HG03439 (cell line): ENCODE data around the gene UBE2J2.

ENCODE experiments used
- ATAC-seq: cut with Tn5 transposase; IDR thresholded peaks from one replicate; pipeline ENCODE4 v1.9.1; 2021; ENCODE audit warnings: mild to moderate bottlenecking, moderate library complexity; ENCODE audit not compliant: unreplicated experiment

The UBE2J2 gene

DNA sequence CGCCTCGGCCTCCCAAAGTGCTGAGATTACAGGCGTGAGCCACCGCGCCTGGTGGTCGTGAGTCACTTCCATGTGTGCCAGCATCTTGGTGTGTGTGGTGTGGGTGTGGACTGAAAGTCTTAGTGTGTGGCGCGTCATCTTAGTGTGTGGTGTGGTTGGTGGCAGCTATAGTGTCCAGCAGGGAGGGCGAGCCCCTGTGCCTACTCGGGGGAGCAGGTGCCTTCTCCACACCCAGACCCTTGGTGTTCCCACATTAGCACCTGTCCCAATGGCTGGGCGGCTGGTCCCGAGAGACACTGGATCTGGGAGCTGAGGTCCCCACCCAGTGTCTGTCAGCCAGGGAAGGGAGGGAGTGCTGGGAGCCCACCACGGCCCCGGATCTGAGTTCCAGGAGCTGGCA, 9.3 kb upstream of the UBE2J2 start:
- ATAC-seq: no peak

DNA sequence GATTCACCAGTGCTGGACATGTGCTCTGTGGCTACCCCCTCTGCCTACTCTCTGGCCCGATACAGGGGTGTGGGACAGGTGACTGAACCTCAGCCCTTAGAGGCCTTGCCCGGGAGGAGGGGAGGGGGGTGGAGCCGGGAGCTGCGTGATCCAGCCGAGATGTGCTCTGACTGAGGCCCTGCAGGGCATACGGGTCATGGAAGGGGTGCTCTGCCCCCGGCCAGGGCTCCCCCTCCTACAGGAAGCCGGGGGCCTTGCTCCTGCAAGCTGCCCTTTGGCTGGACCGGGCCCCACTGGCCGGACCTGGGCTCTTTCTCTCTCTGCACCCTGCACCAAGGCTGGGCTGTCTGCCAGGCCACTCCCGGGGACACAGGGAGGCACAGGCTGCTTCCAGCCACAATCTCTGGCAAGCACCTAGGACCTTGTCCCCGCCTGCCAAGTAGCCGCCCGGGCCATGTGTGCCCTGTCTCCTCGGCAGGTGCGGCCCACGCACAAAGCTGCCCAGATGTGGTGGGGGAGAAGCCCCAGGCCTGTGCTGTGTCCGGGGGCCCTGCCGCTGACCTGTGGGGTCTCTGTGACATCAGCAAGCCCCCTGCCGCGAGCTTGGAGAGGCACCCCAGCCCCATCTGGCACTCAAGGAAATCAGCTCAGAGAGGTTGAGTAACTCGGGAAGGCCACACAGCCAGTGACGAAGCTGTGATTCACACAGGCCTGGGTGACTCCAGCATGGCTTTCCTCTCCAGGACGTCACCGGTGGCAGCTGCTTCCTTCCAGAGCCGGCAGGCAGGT, 8.1 kb upstream of the UBE2J2 start:
- no peak for ATAC-seq

DNA sequence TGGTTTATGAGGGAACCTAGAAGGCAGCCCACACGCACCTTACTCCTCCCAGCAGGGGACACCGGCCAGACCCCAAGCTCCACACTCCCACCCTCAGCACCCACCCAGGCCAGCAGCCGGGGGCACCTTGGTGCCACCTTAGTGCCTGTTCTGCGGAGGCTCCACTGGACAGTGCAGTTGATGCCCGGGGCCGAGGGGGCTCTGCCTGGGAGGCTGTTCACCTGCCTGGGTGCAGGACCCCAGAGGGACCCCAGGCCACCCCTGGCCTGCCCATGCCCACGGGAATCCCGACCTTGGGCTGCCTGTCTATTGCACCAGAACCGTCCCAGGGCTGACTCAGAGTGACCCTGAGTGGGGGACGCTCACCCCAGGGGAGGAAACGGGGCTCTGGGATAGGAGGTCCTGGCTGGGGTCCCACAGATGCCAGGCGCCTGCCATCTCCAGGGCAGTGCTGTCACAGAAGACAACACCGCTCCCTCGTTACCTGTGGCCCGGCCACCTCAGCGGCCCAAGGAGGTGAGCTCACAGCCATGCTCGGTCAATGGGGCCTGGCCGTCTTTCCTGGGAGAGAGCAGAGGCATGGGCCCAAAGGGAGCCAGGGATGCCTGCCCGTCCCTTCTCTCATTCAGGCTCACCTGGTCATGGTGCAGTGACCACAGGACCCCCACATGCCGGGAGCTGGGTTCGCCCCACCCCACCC, 7.3 kb upstream of the UBE2J2 start:
- ATAC-seq: no peak

DNA sequence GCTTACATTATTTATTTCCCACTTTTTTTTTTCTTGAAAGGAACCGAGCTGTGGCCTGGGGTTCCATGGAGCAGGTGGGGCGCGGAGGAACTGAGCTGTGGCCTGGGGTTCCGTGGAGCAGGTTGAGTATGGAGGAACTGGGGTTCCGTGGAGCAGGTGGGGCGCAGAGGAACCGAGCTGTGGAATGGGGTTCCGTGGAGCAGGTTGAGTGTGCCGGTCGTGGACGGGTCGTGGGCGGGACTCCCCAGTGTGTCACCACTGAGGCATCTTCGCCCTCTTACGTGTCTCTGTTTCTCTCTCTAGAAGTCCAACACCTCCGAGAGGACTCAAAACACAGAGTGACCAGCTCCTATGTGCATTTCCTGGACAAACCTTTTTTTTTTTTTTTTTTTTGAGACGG, 5.4 kb upstream of the UBE2J2 start:
- no peak for ATAC-seq

DNA sequence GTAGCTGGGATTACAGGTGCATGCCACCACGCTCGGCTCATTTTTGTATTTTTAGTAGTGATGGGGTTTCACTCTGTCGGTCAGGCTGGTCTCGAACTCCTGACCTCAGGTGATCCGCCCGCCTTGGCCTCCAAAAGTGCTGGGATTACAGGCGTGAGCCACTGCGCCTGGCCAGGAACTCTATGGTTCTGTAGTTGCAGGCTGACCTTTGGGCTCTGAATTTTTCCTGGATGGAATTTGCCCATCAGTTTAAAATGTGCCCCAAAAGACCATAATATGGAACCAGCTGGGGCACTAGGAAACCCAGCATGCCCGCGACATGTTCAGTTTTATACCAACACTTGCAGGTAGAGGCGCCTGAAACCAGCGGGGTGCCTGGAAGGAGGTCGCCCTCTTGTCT, 5.0 kb upstream of the UBE2J2 start:
- ATAC-seq: no peak

DNA sequence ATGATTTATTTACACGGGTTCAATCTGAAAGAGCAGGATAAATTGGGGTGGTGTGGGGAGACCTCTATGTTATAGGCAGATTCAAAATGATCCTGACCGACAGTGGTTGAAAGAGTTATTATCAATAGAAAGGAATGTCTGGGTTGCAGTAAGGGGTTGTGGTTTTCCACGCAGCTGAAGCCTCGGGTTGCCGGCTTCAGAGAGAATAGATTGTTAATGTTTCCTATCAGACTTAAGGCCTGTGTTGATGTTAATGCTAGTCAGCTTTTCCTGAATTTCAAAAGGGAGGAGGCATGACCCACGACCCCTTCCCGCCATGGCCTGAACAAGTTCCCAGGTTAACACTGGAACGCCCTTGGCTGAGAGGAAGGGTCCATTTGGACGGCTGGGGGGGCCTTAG, 2.2 kb upstream of the UBE2J2 start:
- ATAC-seq: no peak

DNA sequence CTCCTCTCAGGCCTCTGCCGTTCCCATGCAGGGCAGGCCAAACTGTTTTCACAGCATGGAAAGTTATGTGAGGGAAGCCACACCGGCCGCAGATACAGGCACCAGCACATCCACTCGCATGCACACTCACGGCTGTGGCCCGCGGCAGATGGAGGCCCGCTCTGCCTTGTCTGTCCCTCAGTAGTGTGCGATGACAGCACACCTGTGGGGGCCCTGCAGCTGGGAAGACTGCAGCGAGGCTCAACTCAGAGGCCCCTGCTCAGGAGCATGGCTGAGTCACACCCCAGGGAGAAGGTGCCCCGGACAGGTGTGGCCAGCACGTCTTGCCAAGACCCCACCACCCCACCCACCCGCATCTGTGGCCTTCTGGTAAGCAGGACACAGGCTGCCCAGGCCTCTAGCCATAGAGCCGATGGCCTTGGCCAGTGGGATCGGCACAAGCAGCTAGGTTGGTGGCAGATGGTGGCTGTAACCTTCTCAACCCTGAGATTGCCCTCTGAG, 1.3 kb upstream of the UBE2J2 start:
- no peak for ATAC-seq

DNA sequence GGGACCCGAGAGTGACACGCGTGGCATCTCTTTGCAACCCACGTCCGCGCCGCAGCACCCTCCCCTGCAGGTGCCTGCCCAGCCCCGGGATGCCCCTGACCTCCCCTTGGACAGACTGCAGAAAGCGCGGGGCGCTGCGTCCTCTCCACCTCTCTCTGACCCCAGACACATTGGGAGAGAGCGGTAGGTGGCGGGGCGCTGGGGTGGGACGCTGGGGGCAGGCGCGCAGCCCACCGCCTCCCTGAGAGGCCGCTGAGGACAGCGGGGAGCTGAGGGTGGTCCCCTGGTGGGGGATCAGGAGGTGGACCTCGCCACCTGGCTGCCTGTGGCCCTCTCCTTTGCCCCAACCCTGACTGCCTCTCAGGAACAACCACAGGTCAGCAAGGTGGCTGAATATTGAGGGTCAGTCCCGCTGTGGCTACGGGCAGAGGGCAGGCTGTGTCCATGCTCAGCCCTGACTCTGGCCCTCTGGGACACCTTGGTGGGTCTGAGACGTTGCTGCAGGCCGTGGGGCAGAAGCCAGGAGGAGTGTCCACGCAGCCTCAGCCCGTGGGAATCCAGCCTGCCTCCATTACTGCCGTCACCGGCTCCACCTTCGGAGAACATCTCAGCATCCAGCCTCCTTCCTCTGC, 761 bp upstream of the UBE2J2 start:
- no peak for ATAC-seq

DNA sequence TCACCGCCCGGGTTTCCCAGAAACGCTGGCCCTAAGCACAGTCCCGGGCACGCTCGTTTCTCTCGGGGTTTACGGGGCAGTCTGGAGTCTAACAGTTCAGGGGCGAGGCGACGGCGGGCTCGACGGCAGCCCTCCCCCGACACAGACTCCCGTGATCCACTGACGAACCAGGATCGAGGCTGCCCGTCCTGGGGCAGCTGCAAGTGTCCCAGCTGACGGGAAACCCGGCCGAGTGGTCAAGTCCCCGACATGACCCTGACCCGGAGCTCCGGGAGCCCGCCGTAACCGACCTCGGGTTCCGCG, 494 bp downstream of the UBE2J2 start:
- peak; percentile 21 for ATAC-seq

DNA sequence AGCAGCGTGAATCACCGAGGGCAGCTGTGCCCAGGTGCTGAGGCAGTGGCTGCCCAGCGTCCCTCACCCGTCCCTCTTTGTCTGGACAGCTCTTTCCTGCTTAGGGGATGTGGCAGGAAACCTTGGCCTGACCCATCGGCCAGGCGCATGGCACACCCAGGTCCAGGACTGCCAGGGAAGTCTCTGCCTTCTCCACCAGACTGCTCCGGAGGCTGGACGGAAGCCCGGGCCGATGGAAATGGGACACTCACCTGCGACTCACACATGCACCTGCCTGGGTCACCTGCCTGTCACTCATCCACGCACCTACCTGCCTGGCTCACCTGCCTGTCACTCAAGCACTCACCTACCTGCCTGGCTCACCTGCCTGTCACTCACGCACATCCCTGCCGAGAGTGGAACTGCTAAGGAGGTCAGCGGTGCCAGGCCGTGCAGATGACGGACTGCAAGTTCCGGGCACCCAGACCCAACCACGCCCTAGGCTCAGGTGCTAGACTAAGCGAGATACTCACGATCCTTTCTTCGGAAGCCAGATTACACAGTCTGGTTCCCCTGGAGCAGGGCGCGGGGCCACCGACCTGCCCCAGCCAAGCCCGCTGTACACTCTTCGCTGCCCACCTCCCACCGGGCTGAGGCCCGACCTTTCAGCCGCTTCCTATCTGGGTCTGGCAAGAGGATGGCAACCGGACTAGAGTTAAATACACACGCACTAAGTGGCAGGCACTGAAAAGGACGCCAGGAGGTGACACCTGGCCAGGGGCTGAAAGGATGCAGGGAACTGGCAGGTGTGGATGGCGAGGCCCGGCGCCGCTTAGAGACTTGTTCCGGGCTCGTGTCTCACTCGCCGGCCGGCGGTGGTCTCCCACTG, 1.1 kb downstream of the UBE2J2 start:
- peak; percentile 10 for ATAC-seq

DNA sequence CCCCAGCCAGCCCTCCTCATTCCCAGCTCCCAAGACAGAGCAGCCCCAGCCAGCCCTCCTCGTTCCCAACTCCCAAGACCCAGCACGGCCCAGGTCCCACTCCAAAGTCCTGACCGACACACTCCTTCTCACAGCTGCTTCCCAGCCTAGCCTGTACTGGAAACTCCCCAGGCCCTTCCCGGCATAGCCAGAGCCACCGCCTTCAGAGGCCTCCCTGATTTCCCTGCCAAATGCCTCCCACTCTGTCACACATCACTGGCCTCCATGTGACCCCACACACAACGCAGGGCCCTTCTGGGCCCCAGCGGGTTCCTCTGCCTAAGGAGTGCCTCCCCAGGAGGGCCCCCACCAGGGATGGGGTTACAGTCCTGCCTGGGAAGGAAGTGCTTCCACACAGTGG, 2.8 kb downstream of the UBE2J2 start:
- no peak for ATAC-seq

DNA sequence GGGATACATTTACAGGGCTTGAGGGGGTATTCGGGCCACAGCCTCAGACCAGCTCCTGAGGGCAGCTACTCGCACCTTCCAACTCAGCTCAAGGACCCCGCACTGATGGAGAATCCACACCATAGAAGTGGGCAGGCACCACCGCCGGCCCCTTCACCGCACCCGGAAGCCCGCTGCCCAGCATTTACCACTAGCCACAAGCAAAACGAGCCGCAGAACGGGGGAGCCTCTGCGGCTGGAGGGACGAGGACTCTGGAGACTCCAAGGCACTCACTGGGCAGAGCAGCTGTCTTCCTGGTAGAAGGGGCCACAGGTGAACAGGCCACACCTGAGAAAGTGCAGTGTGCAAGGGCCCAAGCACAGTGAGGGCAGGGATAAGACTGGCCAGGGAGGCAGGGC, 5.4 kb downstream of the UBE2J2 start:
- no peak for ATAC-seq

DNA sequence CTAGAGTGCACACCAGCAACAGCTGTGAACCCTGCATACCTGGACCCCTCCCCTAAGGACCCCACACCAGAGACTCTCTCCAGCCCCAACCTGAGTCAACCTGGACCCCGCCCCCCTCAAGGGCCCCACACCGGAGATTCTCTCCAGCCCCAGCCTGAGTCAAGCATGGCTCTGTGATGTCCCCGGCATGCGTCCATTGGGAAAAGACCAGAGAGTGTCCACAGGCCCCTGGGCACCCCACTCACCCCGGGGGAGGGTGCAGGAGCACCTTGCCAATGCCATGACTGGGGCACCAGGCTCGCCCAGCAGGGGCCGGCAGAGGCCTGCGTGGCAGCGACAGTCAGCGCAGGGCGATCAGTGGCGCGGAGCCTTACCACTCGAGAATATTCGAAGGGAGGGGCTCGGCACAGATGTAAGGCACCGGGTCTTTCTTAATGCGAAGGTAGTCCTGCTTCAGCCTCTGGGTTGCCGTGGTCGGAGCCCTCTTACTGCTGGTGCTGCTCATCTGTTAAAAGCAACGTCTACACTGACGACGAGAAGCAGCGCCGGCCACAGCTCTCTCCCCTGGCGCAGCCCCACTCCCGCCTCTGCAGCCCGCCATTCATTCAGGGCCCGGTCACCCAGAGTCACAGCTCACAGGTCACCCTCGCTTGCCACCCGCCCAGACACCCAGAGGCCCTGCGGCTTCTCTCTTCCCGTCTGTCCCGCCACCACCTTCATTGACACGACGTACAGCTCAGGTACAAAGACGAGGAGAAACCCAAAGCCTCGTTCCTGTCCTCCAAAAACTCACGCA, 6.0 kb downstream of the UBE2J2 start:
- ATAC-seq: no peak

DNA sequence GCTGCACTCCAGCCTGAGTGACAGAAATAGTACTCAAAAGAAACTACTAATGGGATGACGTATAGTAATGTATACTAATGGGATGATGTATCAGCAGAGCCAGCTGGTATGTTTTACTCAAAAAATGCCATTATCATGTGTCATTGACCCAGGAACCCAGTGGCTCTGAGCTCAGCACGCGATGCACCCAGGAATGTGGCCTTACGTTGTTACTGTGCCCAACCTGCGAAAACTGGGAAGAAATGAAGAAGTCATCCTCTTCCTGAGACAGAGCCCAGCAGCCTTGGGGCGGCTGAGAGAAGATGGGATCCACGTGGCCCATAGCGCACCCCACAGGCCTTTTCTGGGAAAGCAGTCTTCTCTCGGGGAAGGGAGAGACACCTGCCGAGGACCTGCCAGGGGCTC, 8.8 kb downstream of the UBE2J2 start:
- ATAC-seq: no peak

DNA sequence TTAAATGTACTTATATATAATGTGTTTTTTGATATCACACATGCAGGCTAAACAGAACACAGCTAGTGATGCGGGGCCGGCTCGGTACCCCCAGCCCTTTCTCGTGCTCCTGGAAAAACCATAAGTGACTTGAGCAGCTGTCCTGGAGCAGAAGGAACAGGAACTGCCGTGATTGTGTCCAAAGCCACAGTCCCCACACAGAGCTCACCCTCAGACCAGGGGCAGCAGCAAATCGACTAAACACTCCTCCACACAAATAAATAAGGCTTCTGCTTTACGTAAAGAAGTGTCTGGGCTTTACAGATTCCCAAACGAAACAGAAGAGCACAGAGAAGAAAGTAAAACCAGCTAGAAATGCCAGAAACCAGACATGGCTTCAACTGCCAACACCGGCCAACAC, 9.6 kb downstream of the UBE2J2 start:
- no peak for ATAC-seq

DNA sequence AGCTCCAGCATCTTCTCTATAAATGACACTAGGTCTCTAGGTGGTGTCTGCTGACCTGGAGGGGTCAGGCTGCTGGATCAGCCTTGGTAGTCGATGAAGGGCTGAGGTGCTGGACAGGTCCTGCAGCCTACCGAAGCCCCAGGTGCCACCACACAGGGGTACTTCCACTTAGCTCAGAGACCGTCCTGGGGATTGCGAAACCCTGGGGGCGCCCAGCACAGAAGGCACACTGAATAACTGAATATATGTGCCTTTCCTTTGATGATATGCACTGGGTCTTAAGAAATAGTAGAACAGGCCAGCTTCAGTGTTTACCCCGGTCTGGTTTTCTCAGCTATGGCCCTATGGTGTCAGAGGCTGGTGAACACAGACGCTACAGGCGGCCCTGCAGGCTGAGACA, 10.9 kb downstream of the UBE2J2 start:
- ATAC-seq: no peak

DNA sequence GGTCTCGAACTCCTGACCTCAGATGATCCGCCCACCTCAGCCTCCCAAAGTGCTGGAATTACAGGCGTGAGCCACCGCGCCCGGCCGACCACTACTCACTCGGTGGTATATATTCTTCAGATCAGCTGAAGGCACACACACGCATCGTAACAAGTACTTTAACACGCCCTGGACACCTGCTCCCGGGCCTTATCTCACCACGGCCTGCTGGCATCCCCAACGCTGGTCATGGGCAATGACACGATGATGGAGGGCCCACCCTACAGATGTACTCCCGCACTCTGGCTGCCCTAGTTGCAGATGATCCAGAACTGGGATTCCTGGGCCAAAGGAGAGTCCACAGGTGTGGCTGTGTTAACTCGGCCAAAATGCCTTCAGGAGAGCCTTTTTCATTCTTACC, 11.6 kb downstream of the UBE2J2 start:
- no peak for ATAC-seq

DNA sequence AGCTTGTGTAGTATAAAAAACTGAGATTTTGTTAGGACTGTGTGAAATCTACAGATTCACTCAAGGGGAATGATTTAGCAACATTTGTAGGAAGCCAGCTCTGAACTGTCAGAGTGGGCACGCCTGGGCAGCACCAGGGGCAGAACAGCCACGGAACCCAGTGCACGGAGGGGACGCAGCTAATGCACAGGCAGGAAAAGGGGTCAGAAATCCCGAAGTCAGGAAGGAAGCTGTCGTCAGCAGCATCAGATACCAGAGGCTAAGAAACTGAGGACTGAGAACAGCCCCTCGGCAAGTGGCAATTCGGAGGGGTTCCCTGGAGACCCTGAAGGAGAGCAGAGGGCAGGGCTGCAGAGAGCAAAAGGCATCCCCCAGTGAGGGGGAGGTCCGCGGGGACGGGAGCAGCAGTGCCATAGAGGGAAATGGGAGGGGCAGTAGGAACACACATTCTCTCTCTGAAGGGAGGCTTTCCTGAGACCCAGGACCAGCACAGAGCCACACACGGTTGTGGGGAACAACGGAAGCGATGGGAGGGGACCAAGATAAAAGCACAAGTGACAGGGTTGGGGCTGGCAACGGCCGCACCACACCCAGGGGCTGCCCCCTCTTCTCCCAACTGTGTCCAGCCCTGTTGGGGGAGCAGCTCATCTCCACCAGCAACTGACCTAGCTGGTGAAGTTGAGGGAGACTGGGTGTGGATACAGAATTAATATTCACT, 12.7 kb downstream of the UBE2J2 start:
- ATAC-seq: no peak

DNA sequence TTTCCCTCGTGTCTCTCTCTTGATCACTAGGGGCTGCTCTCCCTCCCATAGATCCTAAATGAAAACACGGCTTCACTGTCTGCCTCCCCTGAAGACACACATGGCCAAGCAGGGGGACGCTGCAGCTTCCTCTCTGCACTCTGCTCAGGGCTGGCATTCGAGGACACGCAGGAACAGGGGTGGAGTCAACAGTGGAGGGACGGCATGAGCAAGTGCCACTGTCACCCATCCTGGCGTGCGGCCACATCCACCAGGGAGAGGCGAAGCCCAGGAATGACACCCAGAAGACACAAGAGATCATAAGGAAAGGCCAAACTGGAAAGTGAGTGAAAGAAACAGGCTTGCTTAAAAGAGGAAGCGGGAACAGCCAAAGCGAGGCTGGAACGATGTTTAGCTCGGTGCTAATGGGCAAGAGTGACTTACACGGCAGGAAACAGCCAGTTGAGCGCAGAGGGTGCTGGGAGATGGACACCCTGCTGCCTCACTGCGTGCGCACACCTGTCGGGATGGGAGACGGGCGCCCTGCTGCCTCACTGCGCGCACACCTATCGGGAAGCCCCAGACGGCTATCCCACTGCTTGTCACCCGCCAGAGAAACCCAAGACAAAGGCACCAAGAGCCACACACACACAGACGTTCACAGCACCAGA, 13.6 kb downstream of the UBE2J2 start:
- no peak for ATAC-seq
